ENCODE results near the gene RSPH9.

DNA sequence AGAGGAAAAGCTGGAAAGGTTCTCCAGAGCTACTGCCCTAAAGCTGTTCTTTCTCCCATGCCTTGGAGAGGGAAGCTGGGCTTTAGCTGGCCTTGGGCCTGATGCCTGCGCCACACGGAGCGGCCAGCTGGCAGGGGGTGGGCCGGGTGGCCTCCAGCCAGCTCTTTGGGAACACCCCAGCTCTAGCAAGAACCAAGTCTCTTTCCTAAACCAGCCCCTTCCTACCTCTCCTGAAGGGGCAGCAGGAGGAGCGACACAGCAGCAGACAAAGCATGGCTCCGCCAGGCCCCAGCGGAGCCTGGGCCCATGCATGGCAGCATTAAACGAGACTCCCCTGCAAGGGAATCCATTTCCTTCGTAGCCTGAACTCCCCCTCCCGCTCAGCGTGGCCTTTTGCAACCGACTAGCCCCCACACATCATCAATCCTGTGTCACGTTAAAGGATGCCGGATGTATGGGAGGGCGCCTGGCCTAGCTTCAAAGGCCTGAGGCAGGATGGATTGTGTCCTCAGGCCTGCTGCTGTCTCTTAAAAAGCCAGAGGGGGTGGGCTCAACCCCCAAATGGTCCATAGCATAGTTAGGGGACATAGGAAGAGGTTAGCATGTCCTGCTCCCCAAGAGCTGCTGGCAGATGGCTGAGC lies 28.7 kb downstream of the RSPH9 start:
- no peak for TF ChIP-seq TAF1 (conservative IDR thresholded peaks at IDR 0.05)
- TF ChIP-seq, protein P1, sequence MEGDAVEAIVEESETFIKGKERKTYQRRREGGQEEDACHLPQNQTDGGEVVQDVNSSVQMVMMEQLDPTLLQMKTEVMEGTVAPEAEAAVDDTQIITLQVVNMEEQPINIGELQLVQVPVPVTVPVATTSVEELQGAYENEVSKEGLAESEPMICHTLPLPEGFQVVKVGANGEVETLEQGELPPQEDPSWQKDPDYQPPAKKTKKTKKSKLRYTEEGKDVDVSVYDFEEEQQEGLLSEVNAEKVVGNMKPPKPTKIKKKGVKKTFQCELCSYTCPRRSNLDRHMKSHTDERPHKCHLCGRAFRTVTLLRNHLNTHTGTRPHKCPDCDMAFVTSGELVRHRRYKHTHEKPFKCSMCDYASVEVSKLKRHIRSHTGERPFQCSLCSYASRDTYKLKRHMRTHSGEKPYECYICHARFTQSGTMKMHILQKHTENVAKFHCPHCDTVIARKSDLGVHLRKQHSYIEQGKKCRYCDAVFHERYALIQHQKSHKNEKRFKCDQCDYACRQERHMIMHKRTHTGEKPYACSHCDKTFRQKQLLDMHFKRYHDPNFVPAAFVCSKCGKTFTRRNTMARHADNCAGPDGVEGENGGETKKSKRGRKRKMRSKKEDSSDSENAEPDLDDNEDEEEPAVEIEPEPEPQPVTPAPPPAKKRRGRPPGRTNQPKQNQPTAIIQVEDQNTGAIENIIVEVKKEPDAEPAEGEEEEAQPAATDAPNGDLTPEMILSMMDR (IDR thresholded peaks at IDR 0.05; ENCODE audit: low read depth, low read length, missing input control), result no peak
- no peak for TF ChIP-seq YY1 (IDR thresholded peaks at IDR 0.05)
- TF ChIP-seq, protein P2, sequence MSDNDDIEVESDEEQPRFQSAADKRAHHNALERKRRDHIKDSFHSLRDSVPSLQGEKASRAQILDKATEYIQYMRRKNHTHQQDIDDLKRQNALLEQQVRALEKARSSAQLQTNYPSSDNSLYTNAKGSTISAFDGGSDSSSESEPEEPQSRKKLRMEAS (IDR thresholded peaks at IDR 0.05), result no peak
- TF ChIP-seq NR2F2 (IDR thresholded peaks at IDR 0.05), result no peak
- TF ChIP-seq GABPA (IDR thresholded peaks at IDR 0.05 in 1 of 2, conservative IDR thresholded peaks at IDR 0.05 in 1 of 2), result no peak
- TF ChIP-seq, protein P3, sequence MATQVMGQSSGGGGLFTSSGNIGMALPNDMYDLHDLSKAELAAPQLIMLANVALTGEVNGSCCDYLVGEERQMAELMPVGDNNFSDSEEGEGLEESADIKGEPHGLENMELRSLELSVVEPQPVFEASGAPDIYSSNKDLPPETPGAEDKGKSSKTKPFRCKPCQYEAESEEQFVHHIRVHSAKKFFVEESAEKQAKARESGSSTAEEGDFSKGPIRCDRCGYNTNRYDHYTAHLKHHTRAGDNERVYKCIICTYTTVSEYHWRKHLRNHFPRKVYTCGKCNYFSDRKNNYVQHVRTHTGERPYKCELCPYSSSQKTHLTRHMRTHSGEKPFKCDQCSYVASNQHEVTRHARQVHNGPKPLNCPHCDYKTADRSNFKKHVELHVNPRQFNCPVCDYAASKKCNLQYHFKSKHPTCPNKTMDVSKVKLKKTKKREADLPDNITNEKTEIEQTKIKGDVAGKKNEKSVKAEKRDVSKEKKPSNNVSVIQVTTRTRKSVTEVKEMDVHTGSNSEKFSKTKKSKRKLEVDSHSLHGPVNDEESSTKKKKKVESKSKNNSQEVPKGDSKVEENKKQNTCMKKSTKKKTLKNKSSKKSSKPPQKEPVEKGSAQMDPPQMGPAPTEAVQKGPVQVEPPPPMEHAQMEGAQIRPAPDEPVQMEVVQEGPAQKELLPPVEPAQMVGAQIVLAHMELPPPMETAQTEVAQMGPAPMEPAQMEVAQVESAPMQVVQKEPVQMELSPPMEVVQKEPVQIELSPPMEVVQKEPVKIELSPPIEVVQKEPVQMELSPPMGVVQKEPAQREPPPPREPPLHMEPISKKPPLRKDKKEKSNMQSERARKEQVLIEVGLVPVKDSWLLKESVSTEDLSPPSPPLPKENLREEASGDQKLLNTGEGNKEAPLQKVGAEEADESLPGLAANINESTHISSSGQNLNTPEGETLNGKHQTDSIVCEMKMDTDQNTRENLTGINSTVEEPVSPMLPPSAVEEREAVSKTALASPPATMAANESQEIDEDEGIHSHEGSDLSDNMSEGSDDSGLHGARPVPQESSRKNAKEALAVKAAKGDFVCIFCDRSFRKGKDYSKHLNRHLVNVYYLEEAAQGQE (IDR thresholded peaks at IDR 0.05), result no peak

Data from liver (tissue), 3 donors.